K562 (cell line): ENCODE measurements around the gene SEC16A.

Source experiments
- EZH2 ChIP-seq: IDR thresholded peaks from 2 replicates; pipeline ENCODE4 v1.6.1; 2012; ENCODE audit warnings: low read depth, mild to moderate bottlenecking, inconsistent platforms, low read length, borderline replicate concordance
- MXI1 ChIP-seq: IDR thresholded peaks from 2 replicates; pipeline ENCODE4 v1.6.1; 2011; ENCODE audit warnings: low read depth, mild to moderate bottlenecking, improper control_type of control experiment, low read length
- MYNN ChIP-seq, 2 experiments: sonication (generic); formaldehyde crosslinking in 1 of 2; IDR thresholded peaks; 2 replicates each; pipeline versions ENCODE4 v1.5.0 to v1.6.1; 2016 to 2020; ENCODE audit warnings: antibody characterized with exemption in 1 of 2, missing genetic modification reagents in 1 of 2
- PHF8 ChIP-seq: fragments of 200-600 bp; sonication (generic); IDR thresholded peaks from 2 replicates; pipeline ENCODE4 v1.6.1; 2012; ENCODE audit warnings: mixed run types, mild to moderate bottlenecking, inconsistent platforms, low read length, moderate library complexity, borderline replicate concordance
- RAD21 ChIP-seq, 2 experiments: fragments of 250-450 bp in 1 of 2; fragments of 450-650 bp in 1 of 2; sonication (Bioruptor Pico) in 1 of 2; formaldehyde crosslinking in 1 of 2; IDR thresholded peaks in 1 of 2; conservative IDR thresholded peaks in 1 of 2; 2 replicates each; pipeline versions ENCODE4 v1.4.0 to v1.8.0; 2020 to 2022; ENCODE audit warnings: mild to moderate bottlenecking in 2 of 2, moderate library complexity in 1 of 2
- SIN3A ChIP-seq, 2 experiments: fragments of 150-350 bp in 1 of 2; IDR thresholded peaks; 2 replicates each; pipeline ENCODE4 v1.6.1; 2011 to 2016; ENCODE audit warnings: borderline replicate concordance in 2 of 2, low read depth in 2 of 2, low read length in 2 of 2, mild to moderate bottlenecking in 2 of 2, moderate library complexity in 2 of 2; ENCODE audit not compliant: control insufficient read depth in 1 of 2
- SNIP1 ChIP-seq: fragments of 450-650 bp; IDR thresholded peaks from 2 replicates; pipeline ENCODE4 v1.7.1; 2017; ENCODE audit warnings: low read depth, mild to moderate bottlenecking
- TF ChIP-seq, protein P1 (sequence below), 3 experiments: IDR thresholded peaks in 2 of 3; conservative IDR thresholded peaks in 1 of 3; 2 replicates each; pipeline ENCODE4 v1.5.1; 2011 to 2012; ENCODE audit warnings: low read length in 3 of 3, mild to moderate bottlenecking in 3 of 3, control low read depth in 2 of 3, improper control_type of control experiment in 1 of 3, inconsistent platforms in 1 of 3, low read depth in 1 of 3, mixed read lengths in 1 of 3, moderate library complexity in 1 of 3; ENCODE audit not compliant: insufficient read depth in 2 of 3
- TF ChIP-seq, protein P2 (sequence below): sonication (generic); formaldehyde crosslinking; IDR thresholded peaks from 2 replicates; pipeline ENCODE4 v1.9.0; 2022; ENCODE audit warnings: mild to moderate bottlenecking, missing genetic modification reagents

DNA sequence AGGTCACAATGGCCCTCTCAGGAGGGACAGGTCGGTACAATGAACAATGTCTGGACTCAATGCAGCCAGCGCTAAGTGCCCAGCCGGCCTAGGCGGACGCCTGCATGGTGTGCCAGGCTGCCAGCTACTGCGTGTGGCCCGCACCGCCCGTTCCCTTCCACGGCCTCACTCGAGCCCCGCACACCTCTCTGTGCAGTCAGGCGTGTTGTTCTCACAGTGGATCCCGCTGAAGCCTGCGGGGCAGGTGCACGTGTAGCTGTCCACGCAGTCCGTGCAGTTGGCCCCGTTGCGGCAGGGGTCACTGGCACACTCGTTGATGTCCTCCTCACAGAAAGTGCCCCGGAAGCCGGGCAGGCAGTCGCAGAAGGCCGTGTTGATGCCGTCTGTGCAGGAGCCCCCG is 26.7 kb upstream of the SEC16A start:
- TF ChIP-seq SNIP1 (no peak), MXI1 (no peak), EZH2 (no peak), RAD21 (CRISPR knock-in tag; conservative IDR thresholded peaks at IDR 0.05 in 1 of 2, IDR thresholded peaks at IDR 0.05 in 1 of 2) (no peak), PHF8 (no peak), MYNN (IDR thresholded peaks at IDR 0.05) (no peak), MYNN (CRISPR knock-in tag; IDR thresholded peaks at IDR 0.05) (no peak), SIN3A (IDR thresholded peaks at IDR 0.05; ENCODE audit: borderline replicate concordance in 2 of 2, control insufficient read depth in 1 of 2, low read depth in 2 of 2, low read length in 2 of 2) (no peak)
- TF ChIP-seq, protein P1, sequence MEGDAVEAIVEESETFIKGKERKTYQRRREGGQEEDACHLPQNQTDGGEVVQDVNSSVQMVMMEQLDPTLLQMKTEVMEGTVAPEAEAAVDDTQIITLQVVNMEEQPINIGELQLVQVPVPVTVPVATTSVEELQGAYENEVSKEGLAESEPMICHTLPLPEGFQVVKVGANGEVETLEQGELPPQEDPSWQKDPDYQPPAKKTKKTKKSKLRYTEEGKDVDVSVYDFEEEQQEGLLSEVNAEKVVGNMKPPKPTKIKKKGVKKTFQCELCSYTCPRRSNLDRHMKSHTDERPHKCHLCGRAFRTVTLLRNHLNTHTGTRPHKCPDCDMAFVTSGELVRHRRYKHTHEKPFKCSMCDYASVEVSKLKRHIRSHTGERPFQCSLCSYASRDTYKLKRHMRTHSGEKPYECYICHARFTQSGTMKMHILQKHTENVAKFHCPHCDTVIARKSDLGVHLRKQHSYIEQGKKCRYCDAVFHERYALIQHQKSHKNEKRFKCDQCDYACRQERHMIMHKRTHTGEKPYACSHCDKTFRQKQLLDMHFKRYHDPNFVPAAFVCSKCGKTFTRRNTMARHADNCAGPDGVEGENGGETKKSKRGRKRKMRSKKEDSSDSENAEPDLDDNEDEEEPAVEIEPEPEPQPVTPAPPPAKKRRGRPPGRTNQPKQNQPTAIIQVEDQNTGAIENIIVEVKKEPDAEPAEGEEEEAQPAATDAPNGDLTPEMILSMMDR (IDR thresholded peaks at IDR 0.05 in 2 of 3, conservative IDR thresholded peaks at IDR 0.05 in 1 of 3; ENCODE audit: insufficient read depth in 2 of 3, low read depth in 1 of 3, low read length in 3 of 3) = no peak
- TF ChIP-seq, protein P2, sequence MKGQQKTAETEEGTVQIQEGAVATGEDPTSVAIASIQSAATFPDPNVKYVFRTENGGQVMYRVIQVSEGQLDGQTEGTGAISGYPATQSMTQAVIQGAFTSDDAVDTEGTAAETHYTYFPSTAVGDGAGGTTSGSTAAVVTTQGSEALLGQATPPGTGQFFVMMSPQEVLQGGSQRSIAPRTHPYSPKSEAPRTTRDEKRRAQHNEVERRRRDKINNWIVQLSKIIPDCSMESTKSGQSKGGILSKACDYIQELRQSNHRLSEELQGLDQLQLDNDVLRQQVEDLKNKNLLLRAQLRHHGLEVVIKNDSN (CRISPR knock-in tag) = no peak
